IPS-11a (cell line): ENCODE results near the gene IFNGR1.

Experiments
- H3K4me3 ChIP-seq: one replicate; pipeline ENCODE4 v1.5.1; 2013; ENCODE audit warnings: low read depth, low read length, control low read depth

Gene IFNGR1

DNA sequence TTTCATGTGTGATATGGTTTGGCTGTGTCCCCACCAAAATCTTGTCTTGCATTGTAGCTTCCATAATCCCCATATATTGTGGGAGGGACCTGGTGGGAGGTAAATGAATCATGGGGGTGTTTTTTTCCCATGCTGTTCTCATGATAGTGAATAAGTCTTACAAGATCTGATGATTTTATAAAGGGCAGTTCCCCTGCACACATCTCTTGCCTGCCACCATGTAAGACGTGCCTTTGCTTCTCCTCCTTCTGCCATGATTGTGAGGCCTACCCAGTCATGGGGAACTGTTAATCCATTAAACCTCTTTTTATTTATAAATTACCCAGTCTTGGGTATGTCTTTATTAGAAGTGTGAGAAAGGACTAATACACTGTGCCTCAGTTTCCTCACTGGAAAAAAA is 41.6 kb downstream of the IFNGR1 start:
- H3K4me3 ChIP-seq, result no peak overlapping the region

DNA sequence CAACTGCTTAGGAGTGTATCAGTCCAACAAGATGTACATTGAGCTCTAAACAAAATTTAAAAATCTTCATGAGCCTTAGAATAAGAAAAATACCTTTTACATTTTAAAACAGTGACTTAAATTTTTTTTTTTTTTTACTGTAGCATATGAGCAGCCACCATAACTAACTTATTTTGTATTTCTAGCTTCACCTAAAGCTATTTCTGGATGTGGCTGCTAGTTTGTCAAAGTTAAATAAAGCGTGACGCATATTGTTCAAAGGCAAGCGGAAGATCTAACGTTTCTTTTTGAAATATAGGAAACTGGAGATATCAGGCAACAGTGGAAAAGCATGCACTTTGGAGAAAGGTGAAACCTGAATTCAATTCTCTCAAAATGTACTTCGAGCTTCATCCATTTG is 42.5 kb downstream of the IFNGR1 start:
- no peak overlapping the region for H3K4me3 ChIP-seq

DNA sequence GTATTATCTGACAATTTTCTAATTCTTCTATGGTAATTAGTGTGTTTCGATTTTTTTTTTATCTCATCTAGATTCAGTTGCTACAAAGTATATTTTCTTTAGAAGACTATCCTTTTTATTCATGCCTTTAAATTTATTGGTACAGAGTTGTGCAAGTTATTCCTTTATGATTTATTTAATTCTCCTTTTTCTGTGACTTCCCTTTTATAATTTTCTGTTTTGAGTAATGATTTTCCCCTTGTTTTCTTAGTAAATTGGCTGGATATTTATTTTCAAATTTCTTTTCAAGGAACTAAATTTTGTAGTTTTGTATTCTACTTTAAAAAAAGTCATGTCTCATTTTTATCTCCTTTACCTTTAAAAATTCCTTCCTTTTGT is 43.3 kb downstream of the IFNGR1 start:
- H3K4me3 ChIP-seq, result no peak overlapping the region

DNA sequence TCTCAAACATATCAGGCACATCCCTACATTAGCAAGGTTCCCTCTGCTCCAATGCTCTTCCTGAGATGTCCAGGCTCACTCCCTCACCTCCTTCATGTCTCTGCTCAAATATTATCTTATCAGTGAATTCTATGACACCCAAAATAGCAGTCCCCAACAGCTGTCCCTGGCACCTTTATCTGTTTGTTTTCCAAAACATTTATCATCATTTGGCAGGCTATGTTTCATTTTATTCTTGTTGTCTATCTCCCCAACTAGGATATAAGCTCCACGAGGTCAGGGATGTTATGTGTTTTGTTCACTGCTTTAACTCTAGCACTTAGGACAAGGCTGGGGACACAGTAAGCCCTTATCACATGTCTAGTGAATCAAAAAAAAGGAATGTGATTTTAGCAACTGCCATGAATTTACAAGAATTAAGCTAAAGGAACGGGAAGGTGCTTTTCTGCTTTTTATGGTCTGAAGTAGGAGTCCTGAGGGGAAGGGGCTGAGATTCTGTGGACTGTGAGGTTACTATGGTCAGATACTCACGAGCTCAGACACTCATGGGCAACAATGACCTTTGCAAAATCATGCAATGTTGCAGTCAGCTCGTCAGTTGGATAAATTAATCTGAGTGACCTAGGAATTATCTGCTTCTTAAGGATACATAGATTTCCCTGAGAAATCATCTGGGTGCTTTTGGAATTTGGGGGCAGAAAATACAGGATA is 43.9 kb downstream of the IFNGR1 start:
- H3K4me3 ChIP-seq, result no peak overlapping the region

DNA sequence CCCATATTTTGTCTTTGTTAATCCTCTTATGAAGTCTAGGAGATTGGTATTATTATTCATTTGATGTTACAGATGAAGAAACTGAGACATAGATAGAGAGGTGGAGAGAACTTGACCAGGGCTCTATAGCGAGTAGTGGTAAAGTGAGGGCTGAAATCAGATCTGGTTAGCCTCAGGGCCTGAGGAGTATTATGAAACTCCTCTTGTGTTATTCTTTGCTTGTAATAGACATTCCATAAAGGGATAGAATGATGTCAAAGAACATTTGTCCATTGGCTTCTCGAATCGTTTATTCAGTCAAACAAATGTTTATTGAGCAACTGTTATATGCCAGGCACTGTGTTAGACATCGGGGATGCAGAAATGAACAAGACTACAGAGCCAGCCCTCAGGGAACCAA is 45.7 kb downstream of the IFNGR1 start, which contains the start of gene IL22RA2:
Gene IL22RA2, minus strand, starts transcription at position 144 of the 400 bp plus-strand sequence. CDS start 11,895 bp downstream, outside the sequence.
- H3K4me3 ChIP-seq, result no peak within 1 kb of the TSS

DNA sequence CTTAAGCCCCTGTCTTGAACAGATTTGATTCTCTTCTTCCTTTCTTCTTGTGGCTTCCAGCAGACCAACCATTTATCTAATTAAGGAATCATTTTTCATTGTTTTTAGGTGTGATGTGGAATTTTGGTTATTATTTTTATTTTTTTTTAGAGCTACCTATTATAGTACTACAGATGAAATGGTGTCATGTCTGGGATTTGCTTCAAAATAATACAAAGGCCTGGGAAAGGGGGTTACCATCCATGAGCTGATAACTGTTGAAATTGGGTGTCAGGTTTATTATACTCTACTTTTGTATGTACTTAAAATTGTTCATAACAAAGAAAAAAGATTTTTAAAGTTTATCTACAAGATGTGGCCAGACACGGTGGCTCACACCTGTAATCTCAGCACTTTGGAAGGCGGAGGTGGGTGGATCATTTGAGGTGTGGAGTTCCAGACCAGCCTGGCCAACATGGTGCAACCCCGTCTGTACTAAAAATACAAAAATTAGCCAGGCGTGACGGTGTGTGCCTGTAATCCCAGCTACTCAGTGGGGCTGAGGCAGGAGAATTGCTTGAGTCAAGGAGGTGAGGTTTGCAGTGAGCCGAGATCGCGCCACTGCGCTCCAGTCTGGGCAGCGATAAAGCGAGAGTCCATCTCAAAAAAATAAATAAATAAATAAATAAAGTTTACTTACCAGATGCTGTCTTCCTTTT is 46.3 kb downstream of the IFNGR1 start:
- H3K4me3 ChIP-seq, result no peak overlapping the region

DNA sequence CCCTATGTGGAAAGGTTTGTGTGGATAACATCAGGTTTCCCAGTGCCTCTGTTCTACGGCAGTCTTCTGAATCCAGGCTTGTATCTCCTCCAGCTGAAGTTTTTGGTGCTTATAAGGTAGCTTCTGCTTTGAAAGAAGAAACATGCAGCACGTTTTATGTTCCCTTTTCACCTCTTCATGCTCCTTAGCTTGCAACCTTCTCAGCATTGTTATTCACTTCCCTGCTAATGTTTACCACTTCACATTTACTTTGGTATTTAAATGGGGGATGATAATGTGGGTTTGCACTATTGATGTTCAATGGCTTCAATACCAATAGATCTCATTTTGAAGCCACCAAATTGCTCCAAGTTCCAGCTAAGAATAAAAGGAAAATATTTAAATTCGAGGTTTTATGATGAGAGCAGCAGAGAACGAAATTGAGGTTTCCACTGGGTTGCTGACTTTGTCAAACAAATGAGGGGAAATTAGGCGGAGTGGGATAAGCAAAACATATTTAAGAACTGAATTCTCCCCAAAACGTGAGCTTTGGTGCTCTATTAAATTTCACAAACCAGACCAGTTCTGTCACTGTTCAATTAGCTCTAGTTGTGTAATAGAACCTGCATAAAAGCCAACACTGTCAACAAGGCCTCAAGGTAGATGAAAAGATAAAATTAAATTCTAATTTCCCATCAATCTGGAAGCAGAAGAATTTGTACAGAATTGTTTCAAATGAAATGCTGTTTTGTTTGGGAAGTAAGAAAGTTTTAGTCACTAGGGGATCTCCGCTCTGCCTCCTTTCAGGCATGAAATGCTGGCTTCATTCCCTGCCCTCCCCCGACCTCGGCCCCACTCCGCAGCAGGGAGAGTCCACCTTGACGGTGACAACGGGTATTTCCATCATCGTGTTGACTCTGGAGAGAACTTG is 47.1 kb downstream of the IFNGR1 start:
- H3K4me3 ChIP-seq, result no peak overlapping the region

DNA sequence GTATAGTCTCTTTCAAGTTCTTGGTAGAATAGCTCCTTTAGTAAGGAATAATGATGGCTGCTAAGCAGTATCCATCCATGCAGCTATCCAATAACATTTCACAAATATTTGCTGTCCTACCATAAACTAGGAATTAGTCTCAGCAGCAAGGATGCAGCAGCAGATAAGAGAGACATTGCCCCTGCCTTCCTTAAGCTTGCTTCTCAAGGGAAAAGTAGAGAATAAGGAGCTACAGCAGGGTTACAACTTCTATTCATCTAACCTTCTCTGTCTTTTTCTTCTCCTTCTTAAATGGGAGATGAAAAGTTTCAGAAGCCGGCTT is 48.2 kb downstream of the IFNGR1 start:
- H3K4me3 ChIP-seq, result no peak overlapping the region

DNA sequence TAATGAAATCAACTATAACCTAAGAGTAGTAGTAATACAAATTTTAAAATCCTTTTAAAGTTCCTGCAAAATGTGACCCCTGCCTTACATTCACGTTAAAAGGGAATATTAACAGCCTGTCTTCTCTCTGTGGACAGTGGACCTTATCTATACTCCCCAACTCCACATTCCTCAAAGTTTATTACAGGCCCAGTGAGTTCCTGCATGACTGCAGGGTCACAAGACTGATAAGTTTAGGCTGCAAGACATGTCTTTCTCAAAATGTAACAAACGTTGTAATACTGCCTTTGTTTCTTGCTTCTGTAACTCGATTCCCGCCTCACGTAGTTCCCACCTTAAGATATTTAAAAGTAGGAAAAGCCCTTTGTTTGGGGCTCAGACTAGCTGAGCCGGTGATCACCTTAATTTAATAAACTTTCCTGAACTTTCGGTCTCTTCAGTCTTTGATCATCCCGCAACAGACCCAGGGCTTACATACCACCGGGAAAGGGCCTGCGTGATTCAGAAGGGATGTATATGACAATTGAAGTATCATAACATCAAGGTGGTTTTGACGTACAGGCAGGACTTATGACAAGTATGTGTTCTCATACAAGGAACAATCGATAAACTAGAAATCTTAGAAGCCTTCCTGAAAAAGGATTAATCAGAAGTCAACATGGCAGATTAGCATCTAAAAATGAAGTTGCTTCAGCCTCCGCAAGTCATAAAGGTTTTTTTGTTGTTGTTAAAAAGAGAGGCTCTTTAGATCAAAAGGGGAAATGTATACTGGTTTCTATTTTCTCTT is 48.7 kb downstream of the IFNGR1 start:
- H3K4me3 ChIP-seq, result no peak overlapping the region

DNA sequence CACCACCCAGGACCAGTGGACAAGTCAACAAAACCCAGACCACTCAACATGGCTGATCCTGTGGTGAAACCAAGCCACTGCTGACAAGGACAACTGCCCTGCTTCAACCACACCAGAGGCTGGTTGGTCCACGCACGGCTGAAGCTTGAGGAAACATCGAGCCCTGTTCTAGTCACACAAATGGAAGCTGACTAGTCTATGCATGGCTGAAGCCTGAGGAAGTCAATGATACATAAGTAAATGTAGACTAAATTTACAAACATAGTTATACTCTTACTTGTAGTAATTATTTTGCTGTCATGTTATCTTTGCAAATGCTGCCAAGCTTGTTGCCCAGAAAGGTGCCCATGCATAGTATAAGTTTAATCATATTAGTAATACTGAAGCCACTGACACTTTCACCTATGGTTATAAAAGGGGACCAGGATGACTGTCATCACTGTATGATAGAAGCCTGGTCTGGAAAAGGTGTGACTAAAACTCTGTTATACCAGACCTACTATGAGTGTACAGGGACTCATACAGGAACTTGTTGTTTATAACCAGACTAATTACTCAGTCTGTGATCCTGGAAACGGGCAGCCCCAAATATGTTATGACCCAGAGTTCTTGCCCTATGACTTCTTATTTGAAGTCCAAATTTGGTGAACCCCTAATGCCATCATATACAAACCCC is 51.3 kb downstream of the IFNGR1 start:
- H3K4me3 ChIP-seq, result no peak overlapping the region

DNA sequence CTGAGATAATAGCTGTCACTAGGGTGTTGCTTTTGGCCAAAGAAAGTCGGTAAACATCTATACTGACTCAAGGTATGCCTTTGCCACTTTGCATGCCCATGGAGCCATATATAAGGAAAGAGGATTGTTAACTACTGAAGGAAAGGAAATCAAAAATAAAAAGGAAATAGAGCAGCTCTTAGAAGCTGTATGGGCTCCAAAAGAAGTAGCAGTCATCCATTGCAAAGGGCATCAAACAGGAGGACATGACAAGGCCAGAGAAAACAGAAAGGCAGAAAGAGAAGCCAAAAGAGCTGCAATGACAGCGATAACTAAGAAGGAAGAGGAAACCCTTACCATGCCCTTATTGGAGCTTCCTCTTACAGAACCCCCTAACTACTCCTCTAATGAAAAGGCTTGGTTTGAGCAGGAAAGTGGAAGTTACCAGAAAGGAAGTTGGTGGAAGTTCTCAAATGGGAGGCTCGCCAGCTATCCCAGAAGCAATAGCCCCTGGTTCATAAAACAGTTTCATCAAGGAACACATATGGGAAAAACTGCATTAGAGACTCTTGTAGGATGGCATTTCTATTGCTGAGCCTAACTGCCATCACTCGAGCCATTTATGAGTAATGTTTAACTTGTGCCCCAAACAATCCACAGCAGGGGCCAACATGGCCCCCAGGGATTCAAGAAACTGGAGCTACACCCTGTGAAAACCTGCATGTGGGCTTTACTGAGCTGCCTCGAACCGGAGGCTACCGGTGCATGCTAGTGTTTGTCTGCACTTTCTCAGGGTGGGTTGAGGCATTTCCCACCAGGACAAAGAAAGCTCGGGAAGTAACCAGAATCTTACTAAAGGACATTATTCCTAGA is 52.7 kb downstream of the IFNGR1 start:
- H3K4me3 ChIP-seq, result no peak overlapping the region

DNA sequence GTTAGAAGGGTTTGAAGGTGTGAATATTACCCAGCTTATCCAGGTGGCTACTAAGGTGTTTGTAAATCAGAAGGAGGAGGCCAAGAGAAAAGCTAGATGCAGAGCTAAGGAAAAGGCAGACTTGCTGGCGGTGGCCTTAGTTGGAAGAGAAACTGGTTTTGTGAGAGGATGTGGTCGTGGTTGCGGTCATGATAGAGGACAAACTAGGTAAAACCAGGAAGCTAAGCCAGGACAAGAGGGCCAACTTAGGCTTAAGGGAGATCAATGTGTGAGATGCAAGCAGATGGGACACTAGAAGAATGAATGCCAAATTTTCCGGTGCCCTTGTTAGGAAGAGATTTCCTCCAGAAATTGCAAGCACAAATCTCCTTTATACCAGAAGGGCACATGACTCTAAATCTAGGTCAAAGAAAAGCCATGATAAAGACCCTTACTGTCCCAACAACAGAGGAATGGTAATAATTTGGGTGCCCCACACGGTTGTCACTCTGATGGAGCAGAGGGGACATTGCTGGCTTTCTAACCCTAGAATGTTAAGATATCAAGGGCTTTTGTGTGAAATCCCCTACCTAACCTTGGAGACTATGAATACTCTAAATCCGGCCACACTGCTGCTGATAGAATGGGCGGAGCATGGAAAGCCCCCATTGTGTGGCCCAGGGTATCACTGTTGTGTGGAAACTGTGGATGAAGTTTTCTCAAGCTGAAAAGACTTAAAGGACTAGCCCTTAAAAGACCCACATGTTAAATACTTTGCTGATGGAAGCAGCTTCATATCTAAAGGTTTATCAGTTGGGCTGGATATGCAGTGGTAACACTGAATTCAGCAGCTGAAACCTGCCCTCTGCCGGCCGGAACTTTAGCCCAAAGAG is 53.6 kb downstream of the IFNGR1 start:
- no peak overlapping the region for H3K4me3 ChIP-seq

DNA sequence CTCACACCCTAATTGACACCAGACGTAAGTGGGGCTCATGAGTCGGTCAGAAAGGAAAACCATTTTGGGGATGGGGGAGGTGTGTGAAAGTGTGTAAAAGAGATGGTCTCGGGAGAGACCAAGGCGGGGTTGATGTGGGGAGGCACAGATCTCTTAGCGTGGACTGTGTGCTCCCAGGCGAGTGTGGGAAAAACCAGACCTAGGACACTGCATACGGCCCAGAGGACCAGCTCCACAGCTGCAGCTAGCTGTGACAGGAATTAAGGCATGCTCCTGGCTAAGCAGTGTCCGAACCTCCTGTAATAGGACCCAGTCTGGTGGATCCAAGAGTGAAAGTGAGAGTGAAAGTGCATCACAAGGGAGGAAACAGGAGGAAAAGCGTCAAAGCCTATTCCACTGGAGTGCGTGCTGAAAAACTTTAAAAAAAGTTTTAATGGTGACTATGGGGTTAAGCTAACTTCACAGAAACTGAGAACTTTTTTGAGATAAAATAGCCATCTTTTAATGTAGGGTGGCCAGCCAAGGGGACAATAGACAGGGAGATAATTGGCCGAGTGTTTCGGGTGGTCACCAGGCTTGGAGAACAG is 55.4 kb downstream of the IFNGR1 start:
- H3K4me3 ChIP-seq, result no peak overlapping the region

DNA sequence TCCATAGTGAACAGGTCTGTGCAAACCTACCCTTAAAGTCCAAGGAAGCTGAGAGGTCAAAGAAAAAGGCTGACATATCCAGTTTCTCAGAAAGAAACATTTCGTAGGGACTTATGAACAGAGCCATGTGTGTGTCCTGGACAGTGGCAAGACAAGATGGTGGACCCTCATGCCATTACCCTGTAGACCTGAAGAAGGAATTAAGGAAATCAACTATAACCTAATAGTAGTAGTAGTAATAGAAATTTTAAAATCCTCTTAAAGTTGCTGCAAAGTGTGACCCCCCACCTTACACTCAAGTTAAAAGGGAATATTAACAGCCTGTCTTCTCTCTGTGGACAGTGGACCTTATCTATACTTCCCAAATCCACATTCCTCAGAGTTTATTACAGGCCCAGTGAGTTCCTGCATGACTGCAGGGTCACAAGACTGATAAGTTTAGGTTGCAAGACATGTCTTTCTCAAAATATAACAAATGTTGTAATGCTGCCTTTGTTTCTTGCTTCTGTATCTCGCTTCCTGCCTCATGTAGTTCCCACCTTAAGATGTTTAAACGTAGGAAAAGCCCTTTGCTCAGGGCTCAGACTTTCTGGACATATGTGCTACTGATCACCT is 56.4 kb downstream of the IFNGR1 start:
- no peak overlapping the region for H3K4me3 ChIP-seq

DNA sequence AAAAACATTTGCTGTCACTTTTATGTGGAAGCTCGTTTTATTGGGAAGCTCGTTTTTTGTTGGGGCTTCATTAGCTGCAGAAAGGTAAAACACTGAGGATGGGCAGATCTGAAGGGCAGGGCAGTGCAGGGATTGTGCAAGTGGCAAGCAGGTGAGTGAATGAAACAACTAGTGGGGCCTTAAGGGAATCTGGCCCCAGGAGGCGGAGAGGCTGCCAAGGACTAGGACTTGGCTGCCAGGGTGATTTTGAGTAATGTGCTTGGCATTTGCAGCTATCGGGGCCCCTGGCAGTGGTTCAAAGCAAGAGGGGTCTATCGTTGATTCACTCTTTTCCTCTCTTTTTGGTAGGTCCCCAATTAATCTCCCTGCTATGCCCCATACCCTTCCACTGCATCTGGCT is 57.2 kb downstream of the IFNGR1 start:
- no peak overlapping the region for H3K4me3 ChIP-seq

DNA sequence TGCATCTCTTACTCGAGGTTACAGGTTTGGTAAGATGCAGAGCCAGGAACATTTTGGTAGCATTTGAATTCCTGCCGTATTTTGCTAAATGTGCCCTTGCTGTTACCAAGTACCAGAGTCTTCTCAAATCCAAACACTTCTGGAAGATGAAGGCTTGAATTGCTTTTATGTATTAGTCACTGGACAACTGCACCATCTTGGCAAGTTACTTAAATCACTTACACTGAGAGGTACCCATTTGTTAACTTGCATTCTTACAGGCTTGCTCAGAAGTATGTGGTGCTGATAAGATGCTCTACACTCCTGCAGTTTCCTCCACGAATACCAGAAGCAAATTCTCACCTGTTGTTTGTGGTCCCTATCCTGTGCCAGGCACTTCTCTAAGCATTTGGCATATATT is 58.4 kb downstream of the IFNGR1 start:
- H3K4me3 ChIP-seq, result no peak overlapping the region

DNA sequence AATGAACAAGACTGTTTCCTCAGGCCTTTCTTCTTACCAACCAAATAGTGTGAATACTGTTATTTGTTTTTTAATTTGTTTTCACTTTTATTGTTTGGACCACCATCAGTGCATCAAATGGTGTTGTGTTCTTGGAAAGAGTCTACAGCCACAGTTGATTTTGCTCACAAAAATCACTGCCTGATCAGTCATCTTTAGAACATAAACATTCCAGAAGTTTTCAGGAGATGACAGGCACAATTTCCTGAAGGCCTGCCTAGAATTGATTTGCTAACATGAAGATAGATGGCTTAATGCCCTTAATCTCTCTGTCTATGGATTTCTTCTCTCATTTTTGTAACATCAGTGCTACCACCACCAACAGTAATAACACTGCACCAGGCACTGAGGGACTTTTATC is 59.3 kb downstream of the IFNGR1 start:
- no peak overlapping the region for H3K4me3 ChIP-seq

DNA sequence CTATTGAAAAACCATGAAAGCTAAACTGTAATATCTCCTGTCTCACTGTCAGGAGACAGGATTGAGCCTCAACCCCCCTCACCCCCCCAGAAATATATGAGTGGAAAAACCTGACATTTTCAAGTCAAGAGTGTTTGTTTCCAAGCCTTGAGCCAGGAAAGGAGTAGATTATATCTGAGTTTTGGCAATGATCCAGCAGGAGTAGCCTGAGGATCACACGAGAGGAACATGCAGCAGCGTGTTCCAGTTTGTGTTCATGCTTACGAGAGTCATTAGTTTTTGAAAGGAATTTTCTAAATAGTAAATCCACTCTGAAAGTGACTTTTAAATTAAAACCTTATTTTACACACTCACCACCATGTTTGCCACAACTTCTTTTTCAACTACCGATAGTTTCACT is 61.6 kb downstream of the IFNGR1 start:
- no peak overlapping the region for H3K4me3 ChIP-seq
